Prostate gland (tissue), 2 donors: ENCODE measurements around the gene FAM174C. TPM values are rescaled to one million over a fixed set of nuclear protein-coding genes. Genes with fewer than 3 reads are reported as not detected.

ENCODE experiments used
- DNase-seq: peaks from one replicate; pipeline ENCODE4 v3.0.0-alpha.2; 2019; ENCODE audit warnings: low spot score
- H3K27ac ChIP-seq, 2 donors: fragments of 200-600 bp; sonication (generic); 2 replicates each; pipeline ENCODE4 v1.5.1; 2017 to 2019
- H3K27me3 ChIP-seq: fragments of 200-600 bp; sonication (generic); replicated peaks from 2 replicates; pipeline ENCODE4 v1.5.1; 2019; ENCODE audit not compliant: insufficient read depth
- H3K36me3 ChIP-seq, 2 donors: fragments of 200-600 bp; sonication (generic); 1 replicate in 1 of 2; 2 replicates in 1 of 2; pipeline versions ENCODE4 v1.5.1 to v1.8.1; 2017 to 2019
- H3K4me1 ChIP-seq: fragments of 200-600 bp; sonication (generic); replicated peaks from 2 replicates; pipeline ENCODE4 v1.5.1; 2019
- H3K4me3 ChIP-seq, 2 donors: fragments of 200-600 bp; sonication (generic); 2 replicates each; pipeline ENCODE4 v1.5.1; 2017 to 2019
- H3K9me3 ChIP-seq: fragments of 200-600 bp; sonication (generic); 2 replicates; pipeline ENCODE4 v1.5.1; 2017
- POLR2A ChIP-seq: fragments of 450-650 bp; IDR thresholded peaks from one replicate; pipeline ENCODE4 v1.6.1; 2016; ENCODE audit warnings: antibody characterized with exemption, mild to moderate bottlenecking
- POLR2AphosphoS5 ChIP-seq: sonication (generic); formaldehyde crosslinking; IDR thresholded peaks from one replicate; pipeline ENCODE4 v1.6.1; 2017; ENCODE audit warnings: antibody characterized with exemption
- WGBS: methylation state at CpG from one replicate; pipeline ENCODE4 v1.1.5; 2018; 5-methylcytosine and 5-hydroxymethylcytosine counted together
- intact Hi-C: fragments of 100-400 bp; cut with DNase I; formaldehyde crosslinking; loops from one replicate; pipeline ENCODE4 v1.14.2; 2022
- total RNA-seq, 2 donors: library from RNA; depleted of rRNA; stranded (reverse); fragments of >200 nt; gene quantifications; one replicate each; pipeline ENCODE4 v1.1.0, GENCODE V29; 2016
- TF ChIP-seq, protein P1 (sequence below), 4 experiments: fragments of 200-600 bp in 2 of 4; fragments of 450-650 bp in 2 of 4; sonication (generic) in 2 of 4; IDR thresholded peaks; 1 replicate in 3 of 4; 2 replicates in 1 of 4; pipeline ENCODE4 v1.5.1; 2016 to 2019; ENCODE audit warnings: antibody characterized with exemption in 4 of 4, mild to moderate bottlenecking in 2 of 4, moderate library complexity in 2 of 4

The FAM174C gene
- total RNA-seq, 2 donors from 2014 or later, result 95.1 to 98.7 TPM

DNA sequence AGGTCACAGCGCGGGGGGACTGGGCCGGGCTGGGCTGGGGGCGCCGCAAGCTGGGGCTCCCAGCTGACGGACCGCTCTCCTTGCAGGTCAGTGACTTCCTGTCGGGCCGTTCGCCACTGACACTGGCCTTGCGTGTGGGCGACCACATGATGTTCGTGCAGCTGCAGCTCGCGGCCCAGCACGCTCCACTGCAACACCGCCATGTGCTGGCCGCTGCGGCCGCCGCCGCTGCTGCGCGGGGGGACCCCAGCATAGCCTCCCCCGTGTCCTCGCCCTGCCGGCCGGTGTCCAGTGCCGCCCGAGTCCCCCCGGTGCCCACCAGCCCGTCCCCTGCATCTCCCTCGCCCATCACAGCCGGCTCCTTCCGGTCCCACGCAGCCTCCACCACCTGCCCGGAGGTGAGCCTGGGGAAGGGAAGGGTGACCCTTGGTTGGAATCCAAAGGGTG, 21.2 kb upstream of the FAM174C start:
- peaks cover 16 to 31% of the 10 kb centered on the region in 2 donors for H3K36me3 ChIP-seq
- DNase-seq, result peak; percentile 19
- peak overlapping the region; percentile 97 to 100 for H3K27ac ChIP-seq
- no peaks in the 10 kb centered on the region for H3K9me3 ChIP-seq
- intact Hi-C loops, result no loop called here
- H3K4me1 ChIP-seq, result peaks cover 43% of the 10 kb centered on the region
- peak overlapping the region; percentile 87 to 95 for H3K4me3 ChIP-seq
- WGBS, result 68% methylated on average over 36 of the region's 37 CpGs
- no peak for TF ChIP-seq POLR2A
- TF ChIP-seq, protein P1, sequence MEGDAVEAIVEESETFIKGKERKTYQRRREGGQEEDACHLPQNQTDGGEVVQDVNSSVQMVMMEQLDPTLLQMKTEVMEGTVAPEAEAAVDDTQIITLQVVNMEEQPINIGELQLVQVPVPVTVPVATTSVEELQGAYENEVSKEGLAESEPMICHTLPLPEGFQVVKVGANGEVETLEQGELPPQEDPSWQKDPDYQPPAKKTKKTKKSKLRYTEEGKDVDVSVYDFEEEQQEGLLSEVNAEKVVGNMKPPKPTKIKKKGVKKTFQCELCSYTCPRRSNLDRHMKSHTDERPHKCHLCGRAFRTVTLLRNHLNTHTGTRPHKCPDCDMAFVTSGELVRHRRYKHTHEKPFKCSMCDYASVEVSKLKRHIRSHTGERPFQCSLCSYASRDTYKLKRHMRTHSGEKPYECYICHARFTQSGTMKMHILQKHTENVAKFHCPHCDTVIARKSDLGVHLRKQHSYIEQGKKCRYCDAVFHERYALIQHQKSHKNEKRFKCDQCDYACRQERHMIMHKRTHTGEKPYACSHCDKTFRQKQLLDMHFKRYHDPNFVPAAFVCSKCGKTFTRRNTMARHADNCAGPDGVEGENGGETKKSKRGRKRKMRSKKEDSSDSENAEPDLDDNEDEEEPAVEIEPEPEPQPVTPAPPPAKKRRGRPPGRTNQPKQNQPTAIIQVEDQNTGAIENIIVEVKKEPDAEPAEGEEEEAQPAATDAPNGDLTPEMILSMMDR (IDR thresholded peaks at IDR 0.05), result no peak
- no peak for TF ChIP-seq POLR2AphosphoS5
- no peaks in the 10 kb centered on the region for H3K27me3 ChIP-seq

DNA sequence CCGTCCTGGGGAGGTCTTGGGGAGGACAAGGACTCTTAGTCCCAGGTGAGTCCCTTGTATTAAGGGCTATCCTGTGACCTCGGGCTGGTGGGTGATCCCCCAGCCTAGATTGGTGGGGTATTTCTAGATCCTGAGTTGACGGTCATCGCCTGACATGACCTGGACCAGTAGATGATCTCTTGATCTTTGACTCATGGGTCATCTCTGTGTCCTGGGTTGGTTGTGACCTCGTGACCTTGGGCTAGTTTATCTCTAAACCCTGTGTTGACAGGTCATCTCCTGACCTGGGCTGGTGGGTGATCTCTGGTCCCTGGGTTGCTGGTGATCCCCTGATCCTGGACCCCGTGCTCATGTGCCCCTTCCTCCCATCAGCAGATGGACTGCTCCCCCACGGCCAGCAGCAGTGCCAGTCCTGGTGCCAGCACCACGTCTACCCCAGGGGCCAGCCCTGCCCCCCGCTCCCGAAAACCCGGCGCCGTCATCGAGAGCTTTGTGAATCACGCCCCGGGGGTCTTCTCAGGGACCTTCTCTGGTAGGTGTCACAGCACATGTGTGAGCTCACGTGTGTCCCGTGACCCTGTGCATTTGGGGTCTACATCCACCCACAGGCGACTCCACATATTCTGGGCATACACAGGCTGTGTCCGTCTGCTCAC, 20.7 kb upstream of the FAM174C start:
- intact Hi-C loops, result no loop called here
- peaks cover 16 to 31% of the 10 kb centered on the region in 2 donors for H3K36me3 ChIP-seq
- H3K27me3 ChIP-seq, result no peaks in the 10 kb centered on the region
- no peaks in the 10 kb centered on the region for H3K9me3 ChIP-seq
- DNase-seq, result no peak
- TF ChIP-seq POLR2A (no peak), POLR2AphosphoS5 (no peak)
- TF ChIP-seq, protein P1 (IDR thresholded peaks at IDR 0.05), result no peak
- peaks cover 48% of the 10 kb centered on the region for H3K4me1 ChIP-seq
- peak overlapping the region in 1 of 2 donors; percentile 95 for H3K4me3 ChIP-seq
- peak overlapping the region; percentile 97 to 100 for H3K27ac ChIP-seq
- WGBS, result 81% methylated on average over 20 of the region's 20 CpGs

DNA sequence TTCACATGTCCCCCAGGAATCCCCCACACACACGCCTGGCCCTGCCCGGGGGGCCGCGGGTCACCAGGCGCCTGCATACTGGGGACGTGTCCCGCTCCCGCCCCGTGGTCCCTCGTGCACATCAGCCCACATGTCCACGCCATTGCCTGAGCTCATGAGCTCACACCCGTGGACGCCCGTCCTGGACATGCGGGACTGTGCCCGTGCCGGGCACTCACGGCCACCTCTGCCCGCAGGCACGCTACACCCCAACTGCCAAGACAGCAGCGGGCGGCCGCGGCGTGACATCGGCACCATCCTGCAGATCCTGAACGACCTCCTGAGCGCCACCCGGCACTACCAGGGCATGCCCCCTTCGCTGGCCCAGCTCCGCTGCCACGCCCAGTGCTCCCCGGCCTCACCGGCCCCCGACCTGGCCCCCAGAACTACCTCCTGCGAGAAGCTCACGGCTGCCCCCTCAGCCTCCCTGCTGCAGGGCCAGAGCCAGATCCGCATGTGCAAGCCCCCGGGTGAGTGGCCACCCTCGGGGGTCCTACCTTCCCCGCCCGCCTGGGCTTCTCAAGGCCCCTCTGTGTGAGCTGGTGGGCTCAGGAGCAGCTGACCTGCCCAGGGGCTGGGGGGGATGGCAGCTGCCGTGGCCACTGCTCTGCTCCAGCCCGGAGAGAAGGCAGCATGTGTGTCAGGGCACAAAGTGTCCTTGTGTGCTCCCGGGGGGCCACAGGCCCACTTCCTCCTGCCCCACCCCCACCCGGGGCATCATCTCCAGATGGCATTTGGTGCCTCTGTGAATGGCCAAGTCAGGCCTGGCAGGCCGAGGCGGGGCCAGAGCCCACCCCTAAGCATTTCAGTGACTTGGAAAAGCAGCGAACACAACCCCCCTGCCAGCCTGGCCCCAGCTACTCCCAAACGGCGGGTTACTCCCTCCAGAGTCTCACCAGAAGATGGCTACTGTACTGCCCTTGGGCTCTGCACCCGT, 19.9 kb upstream of the FAM174C start:
- Histone ChIP-seq H3K27me3 (no peaks in the 10 kb centered on the region), H3K4me3 (no peak overlapping the region), H3K36me3 (peaks cover 16 to 31% of the 10 kb centered on the region in 2 donors), H3K9me3 (no peaks in the 10 kb centered on the region), H3K27ac (peak overlapping the region; percentile 97 to 100), H3K4me1 (peaks cover 50% of the 10 kb centered on the region)
- WGBS, result 83% methylated on average over 51 of the region's 52 CpGs
- DNase-seq, result no peak
- TF ChIP-seq POLR2A (no peak), POLR2AphosphoS5 (no peak)
- TF ChIP-seq, protein P1 (IDR thresholded peaks at IDR 0.05), result no peak
- intact Hi-C loops, result no loop called here

DNA sequence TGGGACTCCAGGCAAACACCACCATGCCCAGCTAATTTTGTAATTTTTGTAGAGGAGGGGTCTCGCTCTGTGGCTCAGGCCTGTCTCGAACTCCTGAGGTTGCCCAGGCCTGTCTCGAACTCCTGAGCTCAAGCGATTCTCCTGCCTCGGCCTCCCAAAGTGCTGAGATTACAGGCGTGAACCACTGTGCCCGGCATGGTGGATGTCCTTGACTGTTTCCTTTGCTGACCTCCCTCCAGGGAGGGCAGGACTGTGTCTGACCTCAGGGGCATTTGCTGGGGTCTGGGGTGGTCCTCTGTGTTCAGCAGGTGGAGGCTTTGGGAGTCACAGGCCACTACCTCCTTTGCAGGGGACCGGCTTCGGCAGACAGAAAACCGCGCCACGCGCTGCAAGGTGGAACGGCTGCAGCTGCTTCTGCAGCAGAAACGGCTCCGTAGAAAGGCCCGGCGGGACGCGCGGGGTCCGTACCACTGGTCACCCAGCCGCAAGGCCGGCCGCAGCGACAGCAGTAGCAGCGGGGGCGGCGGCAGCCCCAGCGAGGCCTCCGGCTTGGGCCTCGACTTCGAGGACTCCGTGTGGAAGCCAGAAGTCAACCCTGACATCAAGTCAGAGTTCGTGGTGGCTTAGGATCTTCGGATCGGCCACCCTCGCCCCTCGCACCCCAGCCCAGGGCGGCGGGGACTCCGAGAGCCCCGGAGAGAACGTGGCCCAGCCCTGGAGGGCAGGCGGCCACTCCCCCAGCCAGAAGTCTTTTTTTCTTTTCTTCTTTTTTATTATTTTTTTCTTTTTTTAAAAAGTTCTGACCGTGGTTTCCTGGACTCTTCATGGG, 18.5 kb upstream of the FAM174C start:
- Histone ChIP-seq H3K27ac (peak overlapping the region in 1 of 2 donors; percentile 100), H3K4me1 (peaks cover 54% of the 10 kb centered on the region), H3K36me3 (peaks cover 16 to 31% of the 10 kb centered on the region in 2 donors), H3K4me3 (no peak overlapping the region), H3K9me3 (no peaks in the 10 kb centered on the region), H3K27me3 (no peaks in the 10 kb centered on the region)
- 78% methylated on average over 46 of the region's 46 CpGs for WGBS
- TF ChIP-seq POLR2A (no peak), POLR2AphosphoS5 (no peak)
- TF ChIP-seq, protein P1 (IDR thresholded peaks at IDR 0.05), result no peak
- intact Hi-C loops, result no loop called here
- no peak for DNase-seq
